RWPE2 (cell line): ENCODE measurements around the gene ADAMTS16.
A peak's percentile ranks its signal among the peaks of the same experiment; 100 is the strongest.

Source experiments
- ATAC-seq: fragments of 200-7000 bp; cut with Tn5 transposase; 3 replicates; pipeline ENCODE4 v1.9.1; 2021; ENCODE audit warnings: low read depth
- DNase-seq: peaks from one replicate; pipeline ENCODE4 v3.0.0-alpha.2; 2020; ENCODE audit warnings: low spot score
- H3K27ac ChIP-seq: fragments of 450-650 bp; 2 replicates; pipeline ENCODE4 v1.5.1; 2017; ENCODE audit warnings: mild to moderate bottlenecking; ENCODE audit not compliant: poor library complexity, severe bottlenecking
- H3K27me3 ChIP-seq: fragments of 250-450 bp; sonication (Bioruptor Pico); 2 replicates; pipeline ENCODE4 v1.5.1; 2021; ENCODE audit warnings: mild to moderate bottlenecking, moderate library complexity; ENCODE audit not compliant: insufficient read depth, poor library complexity, severe bottlenecking
- H3K36me3 ChIP-seq: fragments of 250-450 bp; sonication (Bioruptor Pico); 2 replicates; pipeline ENCODE4 v1.5.1; 2020; ENCODE audit warnings: low read depth, mild to moderate bottlenecking, moderate library complexity
- H3K4me1 ChIP-seq: fragments of 250-450 bp; sonication (Bioruptor Pico); 2 replicates; pipeline ENCODE4 v1.5.1; 2021; ENCODE audit warnings: mild to moderate bottlenecking, moderate library complexity; ENCODE audit not compliant: insufficient read depth, poor library complexity, severe bottlenecking
- H3K4me3 ChIP-seq: fragments of 250-450 bp; sonication (Bioruptor Pico); 2 replicates; pipeline ENCODE4 v1.5.1; 2021; ENCODE audit warnings: mild to moderate bottlenecking, moderate library complexity; ENCODE audit not compliant: severe bottlenecking
- H3K9me3 ChIP-seq: fragments of 250-450 bp; sonication (Bioruptor Pico); 2 replicates; pipeline ENCODE4 v1.5.1; 2021; ENCODE audit warnings: mild to moderate bottlenecking, moderate library complexity; ENCODE audit not compliant: severe bottlenecking
- CTCF ChIP-seq: fragments of 450-650 bp; IDR thresholded peaks from one replicate; pipeline ENCODE4 v1.5.1; 2017; ENCODE audit warnings: mild to moderate bottlenecking, moderate library complexity; ENCODE audit not compliant: poor library complexity, severe bottlenecking

The ADAMTS16 gene

GRCh38 chr5:5141339-5141599 lies 1.1 kb downstream of the ADAMTS16 start:
- DNase-seq (no peak), ATAC-seq (no peak)
- Histone ChIP-seq H3K4me3 (no peak overlapping the region), H3K4me1 (peaks cover 9% of the 10 kb centered on the region), H3K27me3 (peaks cover 30% of the 10 kb centered on the region), H3K36me3 (no peaks in the 10 kb centered on the region), H3K27ac (no peak overlapping the region), H3K9me3 (no peaks in the 10 kb centered on the region)
- no peak for TF ChIP-seq CTCF

- ATAC-seq (peak; percentile 24; the same call in 1 of the 3 replicates), DNase-seq (no peak)
- no peak overlapping the region for H3K27ac ChIP-seq
- no peak overlapping the region for H3K4me3 ChIP-seq
- H3K27me3 ChIP-seq: peaks cover 30% of the 10 kb centered on the region
- H3K36me3 ChIP-seq: no peaks in the 10 kb centered on the region
- peaks cover 15% of the 10 kb centered on the region for H3K4me1 ChIP-seq
- no peaks in the 10 kb centered on the region for H3K9me3 ChIP-seq
- TF ChIP-seq CTCF: peak; percentile 94
These were observed 1.7 kb downstream of the ADAMTS16 start for GRCh38 chr5:5141625-5142525.

- TF ChIP-seq CTCF: no peak
- H3K27ac ChIP-seq: no peak overlapping the region
- H3K36me3 ChIP-seq: no peaks in the 10 kb centered on the region
- peaks cover 15% of the 10 kb centered on the region for H3K4me1 ChIP-seq
- no peak for ATAC-seq
- H3K4me3 ChIP-seq: no peak overlapping the region
- DNase-seq: no peak
- H3K27me3 ChIP-seq: peaks cover 22% of the 10 kb centered on the region
- H3K9me3 ChIP-seq: no peaks in the 10 kb centered on the region
These were observed 4.3 kb downstream of the ADAMTS16 start for GRCh38 chr5:5144441-5144840.

- Histone ChIP-seq H3K9me3 (peaks cover 2% of the 10 kb centered on the region), H3K27ac (peak overlapping the region; percentile 47), H3K36me3 (no peaks in the 10 kb centered on the region), H3K4me3 (no peak overlapping the region), H3K4me1 (peaks cover 15% of the 10 kb centered on the region), H3K27me3 (peaks cover 8% of the 10 kb centered on the region)
- no peak for TF ChIP-seq CTCF
- DNase-seq (peak; percentile 85), ATAC-seq (peak; percentile 93)
These were observed 5.8 kb downstream of the ADAMTS16 start for GRCh38 chr5:5145651-5146529.
